CD4-positive, alpha-beta T cell treated with Interleukin-15 for 4 hours (primary cell): Measurements from ENCODE around the gene CAPN14.

Source experiments
- DNase-seq: peaks from one replicate; pipeline ENCODE4 v3.0.0-alpha.2; 2020; ENCODE audit warnings: low spot score

The CAPN14 gene

GRCh38 chr2:31217465-31218200, at the start of gene CAPN14:
Gene CAPN14, minus strand, starts transcription at chr2:31217515. Its CDS starts 12,068 bp downstream, at chr2:31205447.
- DNase-seq, result no peak

GRCh38 chr2:31266804-31267203, 49.5 kb upstream of the CAPN14 start:
- DNase-seq, result no peak

GRCh38 chr2:31265234-31265633, 47.9 kb upstream of the CAPN14 start:
- DNase-seq, result no peak

GRCh38 chr2:31263636-31264190, 46.4 kb upstream of the CAPN14 start:
- DNase-seq, result no peak

- DNase-seq, result no peak
Measured at GRCh38 chr2:31260870-31261269, 43.6 kb upstream of the CAPN14 start.

- DNase-seq, result no peak
Measured at GRCh38 chr2:31259075-31259474, 41.8 kb upstream of the CAPN14 start.

- no peak for DNase-seq
Measured at GRCh38 chr2:31258351-31258750, 41.0 kb upstream of the CAPN14 start.

GRCh38 chr2:31256611-31257382, 39.5 kb upstream of the CAPN14 start:
- DNase-seq, result no peak

GRCh38 chr2:31255911-31256571, 38.7 kb upstream of the CAPN14 start:
- DNase-seq, result no peak

GRCh38 chr2:31254237-31255203, 37.2 kb upstream of the CAPN14 start:
- no peak for DNase-seq

- no peak for DNase-seq
Measured at GRCh38 chr2:31253356-31254131, 36.2 kb upstream of the CAPN14 start.

GRCh38 chr2:31251851-31252250, 34.5 kb upstream of the CAPN14 start:
- DNase-seq, result no peak

- DNase-seq, result no peak
Measured at GRCh38 chr2:31251018-31251417, 33.7 kb upstream of the CAPN14 start.

GRCh38 chr2:31249009-31249690, 31.8 kb upstream of the CAPN14 start:
- DNase-seq, result no peak

- DNase-seq, result no peak
Measured at GRCh38 chr2:31248139-31248538, 30.8 kb upstream of the CAPN14 start.

- no peak for DNase-seq
Measured at GRCh38 chr2:31247711-31248110, 30.4 kb upstream of the CAPN14 start.

GRCh38 chr2:31246184-31246852, 29.0 kb upstream of the CAPN14 start:
- no peak for DNase-seq

GRCh38 chr2:31244101-31244500, 26.8 kb upstream of the CAPN14 start:
- DNase-seq, result no peak

GRCh38 chr2:31243053-31243452, 25.7 kb upstream of the CAPN14 start:
- no peak for DNase-seq
